Parathyroid adenoma (tissue), 2 donors: Measurements from ENCODE around the gene UNC5A.

Experiments used
- H2AFZ ChIP-seq: fragments of 300-600 bp; sonication (generic); one replicate; pipeline ENCODE4 v1.7.0; 2017; ENCODE audit warnings: antibody characterized with exemption, mild to moderate bottlenecking
- H3K27ac ChIP-seq: fragments of 300-600 bp; sonication (generic); one replicate; pipeline ENCODE4 v1.7.0; 2017
- H3K27me3 ChIP-seq: fragments of 300-600 bp; sonication (generic); one replicate; pipeline ENCODE4 v1.7.0; 2017; ENCODE audit warnings: low read length; ENCODE audit not compliant: control insufficient read depth, insufficient read depth
- H3K36me3 ChIP-seq: fragments of 300-600 bp; sonication (generic); one replicate; pipeline ENCODE4 v1.7.0; 2017; ENCODE audit warnings: low read length; ENCODE audit not compliant: control insufficient read depth, insufficient read depth
- H3K4me1 ChIP-seq: fragments of 300-600 bp; sonication (generic); one replicate; pipeline ENCODE4 v1.7.0; 2017; ENCODE audit warnings: control low read depth
- H3K4me2 ChIP-seq: fragments of 300-600 bp; sonication (generic); one replicate; pipeline ENCODE4 v1.7.0; 2017; ENCODE audit warnings: low read length
- H3K4me3 ChIP-seq: fragments of 300-600 bp; sonication (generic); one replicate; pipeline ENCODE4 v1.7.0; 2017; ENCODE audit warnings: low read depth, low read length
- H3K79me2 ChIP-seq: fragments of 300-600 bp; sonication (generic); one replicate; pipeline ENCODE4 v1.7.0; 2017; ENCODE audit warnings: control low read depth
- H3K9ac ChIP-seq: fragments of 300-600 bp; sonication (generic); one replicate; pipeline ENCODE4 v1.7.0; 2017; ENCODE audit warnings: mild to moderate bottlenecking
- H3K9me3 ChIP-seq: fragments of 300-600 bp; sonication (generic); one replicate; pipeline ENCODE4 v1.7.0; 2017; ENCODE audit warnings: low read length; ENCODE audit not compliant: control insufficient read depth
- TF ChIP-seq, protein P1 (sequence below): fragments of 300-600 bp; sonication (generic); IDR thresholded peaks from one replicate; pipeline ENCODE4 v1.7.0; 2017; ENCODE audit warnings: antibody characterized with exemption, mild to moderate bottlenecking
- donor health status: primary hyperparathyroidism.

The UNC5A gene

DNA sequence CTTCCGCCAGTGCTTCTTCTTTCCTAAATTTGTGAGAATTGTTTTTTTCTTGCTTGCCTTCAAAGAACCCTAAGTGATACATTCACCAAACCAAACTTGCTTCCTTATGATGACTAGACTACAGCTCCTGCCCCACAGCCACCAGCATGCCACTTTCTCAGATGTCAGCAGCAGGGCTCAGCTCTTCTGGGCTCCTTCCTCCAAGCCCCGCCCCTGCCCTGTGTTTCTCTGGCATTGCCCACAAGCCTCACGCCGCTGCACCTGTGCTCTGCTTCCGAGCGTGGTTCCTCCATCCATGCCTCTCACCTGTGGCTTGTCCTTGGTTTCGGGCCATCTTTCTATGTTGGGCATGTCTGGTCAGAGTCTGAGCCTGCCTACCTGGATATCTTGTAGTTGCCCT, 10.6 kb downstream of the UNC5A start:
- Histone ChIP-seq H3K27ac (peak overlapping the region; percentile 59), H3K36me3 (no peaks in the 10 kb centered on the region)

DNA sequence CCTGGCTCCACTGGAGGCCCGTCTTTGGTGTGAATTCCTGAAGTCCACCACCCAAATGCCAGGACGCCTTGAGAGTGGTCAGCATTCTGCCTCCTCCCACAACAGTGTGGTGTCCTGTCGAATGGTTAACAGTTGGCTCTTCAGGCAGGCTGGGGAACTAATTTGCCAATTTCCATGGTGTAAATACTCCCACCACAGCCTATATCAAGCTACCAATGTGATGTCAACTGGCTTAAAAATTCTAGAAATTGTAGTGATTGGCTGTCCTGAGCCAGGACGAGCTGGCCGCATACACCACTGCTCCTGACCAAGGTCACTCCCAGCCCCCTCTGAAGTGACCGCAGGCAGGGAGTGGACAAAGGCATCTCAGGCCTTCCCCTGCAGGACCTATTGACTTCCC, 11.1 kb downstream of the UNC5A start:
- Histone ChIP-seq H3K36me3 (no peaks in the 10 kb centered on the region), H2AFZ (no peak overlapping the region), H3K4me1 (peaks cover 41% of the 10 kb centered on the region), H3K9ac (no peak overlapping the region), H3K79me2 (peaks cover 6% of the 10 kb centered on the region), H3K27ac (no peak overlapping the region), H3K4me3 (no peak overlapping the region), H3K27me3 (no peaks in the 10 kb centered on the region), H3K4me2 (no peak overlapping the region), H3K9me3 (no peaks in the 10 kb centered on the region)
- TF ChIP-seq, protein P1, sequence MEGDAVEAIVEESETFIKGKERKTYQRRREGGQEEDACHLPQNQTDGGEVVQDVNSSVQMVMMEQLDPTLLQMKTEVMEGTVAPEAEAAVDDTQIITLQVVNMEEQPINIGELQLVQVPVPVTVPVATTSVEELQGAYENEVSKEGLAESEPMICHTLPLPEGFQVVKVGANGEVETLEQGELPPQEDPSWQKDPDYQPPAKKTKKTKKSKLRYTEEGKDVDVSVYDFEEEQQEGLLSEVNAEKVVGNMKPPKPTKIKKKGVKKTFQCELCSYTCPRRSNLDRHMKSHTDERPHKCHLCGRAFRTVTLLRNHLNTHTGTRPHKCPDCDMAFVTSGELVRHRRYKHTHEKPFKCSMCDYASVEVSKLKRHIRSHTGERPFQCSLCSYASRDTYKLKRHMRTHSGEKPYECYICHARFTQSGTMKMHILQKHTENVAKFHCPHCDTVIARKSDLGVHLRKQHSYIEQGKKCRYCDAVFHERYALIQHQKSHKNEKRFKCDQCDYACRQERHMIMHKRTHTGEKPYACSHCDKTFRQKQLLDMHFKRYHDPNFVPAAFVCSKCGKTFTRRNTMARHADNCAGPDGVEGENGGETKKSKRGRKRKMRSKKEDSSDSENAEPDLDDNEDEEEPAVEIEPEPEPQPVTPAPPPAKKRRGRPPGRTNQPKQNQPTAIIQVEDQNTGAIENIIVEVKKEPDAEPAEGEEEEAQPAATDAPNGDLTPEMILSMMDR = no peak

More for the DNA sequence above, 10.6 kb downstream of the UNC5A start:
- Histone ChIP-seq H3K9ac (no peak overlapping the region), H3K79me2 (peaks cover 6% of the 10 kb centered on the region), H3K9me3 (no peaks in the 10 kb centered on the region), H3K4me2 (no peak overlapping the region), H2AFZ (no peak overlapping the region), H3K4me1 (peaks cover 41% of the 10 kb centered on the region), H3K4me3 (no peak overlapping the region), H3K27me3 (no peaks in the 10 kb centered on the region)
- TF ChIP-seq, protein P1 = no peak

DNA sequence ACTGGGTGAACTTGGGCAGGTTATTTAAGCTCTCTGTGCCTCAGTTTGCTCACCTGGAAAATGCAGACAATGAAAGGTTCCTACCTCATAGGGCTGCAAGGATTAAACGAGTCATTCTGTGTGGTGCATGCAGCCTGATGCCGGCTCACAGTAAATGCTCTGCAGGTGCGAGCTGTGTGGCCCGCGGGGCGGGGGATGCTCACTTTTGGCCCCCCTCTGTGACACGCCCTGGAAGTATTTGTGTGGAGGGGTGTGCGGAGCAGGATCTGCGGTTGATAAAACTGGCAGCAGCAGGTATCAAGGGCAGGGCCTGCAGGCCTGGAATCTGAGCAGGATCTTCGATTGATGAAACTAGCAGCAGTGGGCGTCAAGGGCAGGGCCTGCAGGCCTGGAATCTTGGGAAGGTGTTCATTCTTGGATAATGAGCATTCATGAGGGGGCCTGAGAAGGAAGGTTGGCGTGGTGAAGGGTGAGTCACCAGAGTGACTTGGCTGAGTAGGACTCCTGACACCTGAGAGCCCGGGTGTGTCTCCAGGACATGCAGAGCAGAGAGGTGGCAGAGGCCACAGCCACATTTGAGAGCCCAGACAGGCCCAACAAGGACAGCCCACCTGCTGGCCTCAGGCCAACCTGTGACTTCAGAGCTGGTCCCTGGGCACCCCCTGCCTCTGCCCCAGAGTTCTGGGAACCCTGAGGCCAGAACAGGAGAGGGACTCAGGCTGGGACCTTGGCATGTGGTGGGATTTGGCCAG, 11.9 kb downstream of the UNC5A start:
- H3K4me1 ChIP-seq = peaks cover 36% of the 10 kb centered on the region
- H3K27me3 ChIP-seq = no peaks in the 10 kb centered on the region
- peak overlapping the region; percentile 42 for H2AFZ ChIP-seq
- H3K36me3 ChIP-seq = no peaks in the 10 kb centered on the region
- TF ChIP-seq, protein P1 = no peak
- H3K4me2 ChIP-seq = no peak overlapping the region
- no peaks in the 10 kb centered on the region for H3K79me2 ChIP-seq
- no peak overlapping the region for H3K4me3 ChIP-seq
- H3K9me3 ChIP-seq = no peaks in the 10 kb centered on the region
- peak overlapping the region; percentile 49 for H3K27ac ChIP-seq
- no peak overlapping the region for H3K9ac ChIP-seq

DNA sequence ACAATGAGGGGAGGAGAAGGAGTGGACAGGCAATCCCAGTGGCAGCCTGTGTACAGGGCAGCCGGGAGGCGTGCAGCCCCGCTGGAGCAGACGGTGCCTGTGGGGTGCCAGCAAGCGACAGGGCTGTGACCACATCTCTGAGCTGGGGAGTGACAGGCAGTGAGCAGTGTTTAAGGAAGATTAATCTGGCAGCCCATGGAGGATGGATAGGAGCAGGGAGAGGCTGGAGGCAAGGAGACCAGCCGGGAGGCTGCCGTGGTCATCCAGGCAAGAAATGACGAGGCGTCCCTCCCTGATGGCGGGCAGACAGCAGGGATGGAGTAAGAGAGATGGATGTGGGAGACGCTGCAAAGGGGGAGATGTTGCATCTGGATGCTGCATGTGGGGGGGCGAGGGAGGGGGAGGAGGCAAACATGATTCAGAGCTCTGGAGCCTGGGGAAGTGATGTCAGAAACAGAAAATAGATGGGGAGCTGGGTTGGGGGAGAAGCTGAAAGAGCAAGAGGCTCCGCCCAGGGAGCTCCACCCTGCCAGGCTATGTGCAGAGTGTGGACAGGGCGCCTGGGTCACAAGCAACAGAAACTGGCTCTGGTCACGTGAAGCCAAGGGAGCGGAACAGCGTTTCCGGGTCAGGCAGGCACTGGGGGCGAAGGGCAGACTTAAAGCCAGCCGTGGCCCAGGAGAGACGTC, 12.6 kb downstream of the UNC5A start:
- H3K4me3 ChIP-seq = no peak overlapping the region
- no peaks in the 10 kb centered on the region for H3K27me3 ChIP-seq
- peak overlapping the region; percentile 49 for H3K27ac ChIP-seq
- H3K4me2 ChIP-seq = no peak overlapping the region
- no peaks in the 10 kb centered on the region for H3K9me3 ChIP-seq
- peak overlapping the region; percentile 42 for H2AFZ ChIP-seq
- H3K9ac ChIP-seq = no peak overlapping the region
- H3K4me1 ChIP-seq = peaks cover 35% of the 10 kb centered on the region
- TF ChIP-seq, protein P1 = no peak
- H3K79me2 ChIP-seq = no peaks in the 10 kb centered on the region
- H3K36me3 ChIP-seq = no peaks in the 10 kb centered on the region
